IMR-90 (cell line): ENCODE measurements around the gene ACYP2. TPM values are rescaled to one million over a fixed set of nuclear protein-coding genes. Genes with fewer than 3 reads are reported as not detected.

Source experiments
- ATAC-seq: fragments of 200-7000 bp; cut with Tn5 transposase; 2 replicates; pipeline ENCODE4 v1.9.1; 2020; ENCODE audit warnings: low read depth, mild to moderate bottlenecking, moderate library complexity
- BruUV-seq: library from RNA; stranded (reverse); fragments of 400-500 nt; replicated peaks from 2 replicates; lab custom pipeline; 2021; lab: Mats Ljungman, UMichigan
- CTCF ChIA-PET: fragments of 300-600 bp; formaldehyde crosslinking; extraction: SDS; loops from one replicate; lab custom pipeline; 2021; ENCODE audit warnings: antibody characterized with exemption; lab: Yijun Ruan, JAX
- POLR2A ChIA-PET: fragments of 300-600 bp; sonication (Branson Sonifier 250); formaldehyde crosslinking; loops from one replicate; lab custom pipeline; 2022; ENCODE audit warnings: antibody characterized with exemption; ENCODE audit not compliant: unreplicated experiment; lab: Charles Lee
- DNase-seq: peaks from one replicate; pipeline ENCODE4 v3.0.0; 2013
- H2AFZ ChIP-seq: replicated peaks from 2 replicates; pipeline ENCODE3; 2013; ENCODE audit warnings: low read length, mild to moderate bottlenecking; ENCODE audit not compliant: poor library complexity
- H2AK5ac ChIP-seq: 2 replicates; pipeline ENCODE4 v1.6.1; 2013; ENCODE audit warnings: low read depth, low read length, inconsistent platforms
- H2AK9ac ChIP-seq: replicated peaks from 2 replicates; pipeline ENCODE3; 2013; ENCODE audit warnings: mild to moderate bottlenecking, low read depth, low read length, moderate library complexity; ENCODE audit not compliant: poor library complexity
- H2BK120ac ChIP-seq: 2 replicates; pipeline ENCODE4 v1.6.1; 2013; ENCODE audit warnings: low read depth, low read length, inconsistent platforms
- H2BK15ac ChIP-seq: 3 replicates; pipeline ENCODE4 v1.6.1; 2013; ENCODE audit warnings: low read depth, low read length, inconsistent platforms
- H2BK20ac ChIP-seq: 2 replicates; pipeline ENCODE4 v1.6.1; 2013; ENCODE audit warnings: low read depth, mild to moderate bottlenecking, inconsistent platforms, low read length, moderate library complexity
- H2BK5ac ChIP-seq: 2 replicates; pipeline ENCODE4 v1.6.1; 2013; ENCODE audit warnings: mild to moderate bottlenecking, low read depth, low read length, inconsistent platforms; ENCODE audit not compliant: poor library complexity, severe bottlenecking
- H3K14ac ChIP-seq: replicated peaks from 2 replicates; pipeline ENCODE4 v1.6.1; 2013; ENCODE audit warnings: low read depth, low read length, inconsistent platforms
- H3K18ac ChIP-seq: 2 replicates; pipeline ENCODE4 v1.6.1; 2013; ENCODE audit warnings: low read depth, low read length, control low read depth
- H3K23ac ChIP-seq: 2 replicates; pipeline ENCODE4 v1.6.1; 2013; ENCODE audit warnings: low read depth, low read length, inconsistent platforms
- H3K27ac ChIP-seq: 2 replicates; pipeline ENCODE4 v1.5.1; 2013; ENCODE audit warnings: mild to moderate bottlenecking, control low read depth, low read length; ENCODE audit not compliant: insufficient read depth
- H3K27me3 ChIP-seq: 2 replicates; pipeline ENCODE4 v1.6.1; 2013; ENCODE audit warnings: low read length; ENCODE audit not compliant: control insufficient read depth, insufficient read depth
- H3K36me3 ChIP-seq: 2 replicates; pipeline ENCODE4 v1.6.1; 2013; ENCODE audit warnings: low read length, mixed read lengths; ENCODE audit not compliant: control insufficient read depth, insufficient read depth
- H3K4ac ChIP-seq: 2 replicates; pipeline ENCODE4 v1.6.1; 2013; ENCODE audit warnings: low read depth, low read length, inconsistent platforms
- H3K4me1 ChIP-seq: 2 replicates; pipeline ENCODE4 v1.6.1; 2013; ENCODE audit warnings: low read length, mixed read lengths; ENCODE audit not compliant: control insufficient read depth, insufficient read depth
- H3K4me2 ChIP-seq: 2 replicates; pipeline ENCODE4 v1.6.1; 2013; ENCODE audit warnings: low read depth, mild to moderate bottlenecking, control low read depth, low read length, moderate library complexity
- H3K4me3 ChIP-seq: 2 replicates; pipeline ENCODE4 v1.5.1; 2013; ENCODE audit warnings: low read depth, mild to moderate bottlenecking, control low read depth, low read length, moderate library complexity; ENCODE audit not compliant: insufficient read depth
- H3K56ac ChIP-seq: 2 replicates; pipeline ENCODE4 v1.6.1; 2013; ENCODE audit warnings: low read length, inconsistent platforms; ENCODE audit not compliant: insufficient read depth; ENCODE audit errors: extremely low read depth
- H3K79me1 ChIP-seq, 2 experiments: 2 replicates each; pipeline ENCODE4 v1.6.1; 2013; ENCODE audit warnings: low read length in 2 of 2, inconsistent platforms in 1 of 2, low read depth in 1 of 2
- H3K9ac ChIP-seq: 2 replicates; pipeline ENCODE4 v1.6.1; 2013; ENCODE audit warnings: low read depth, low read length, control low read depth
- H3K9me1 ChIP-seq: 2 replicates; pipeline ENCODE4 v1.6.1; 2013; ENCODE audit warnings: low read length, inconsistent platforms; ENCODE audit not compliant: insufficient read depth
- H3K9me3 ChIP-seq: 2 replicates; pipeline ENCODE4 v1.6.1; 2013; ENCODE audit warnings: low read length; ENCODE audit not compliant: control insufficient read depth, insufficient read depth
- H4K20me1 ChIP-seq: 2 replicates; pipeline ENCODE4 v1.6.1; 2013; ENCODE audit warnings: low read length, inconsistent platforms; ENCODE audit not compliant: insufficient read depth
- H4K5ac ChIP-seq: 2 replicates; pipeline ENCODE4 v1.6.1; 2013; ENCODE audit warnings: mild to moderate bottlenecking, low read depth, low read length, control low read depth
- H4K8ac ChIP-seq, 2 experiments: 2 replicates each; pipeline ENCODE4 v1.6.1; 2013; ENCODE audit warnings: low read depth in 2 of 2, low read length in 2 of 2, control low read depth in 1 of 2, inconsistent platforms in 1 of 2
- H4K91ac ChIP-seq: 2 replicates; pipeline ENCODE4 v1.6.1; 2013; ENCODE audit warnings: low read depth, low read length, inconsistent platforms; ENCODE audit not compliant: insufficient read depth
- BHLHE40 ChIP-seq: fragments of 150-350 bp; IDR thresholded peaks from 2 replicates; pipeline ENCODE4 v1.6.1; 2016; ENCODE audit warnings: mild to moderate bottlenecking, low read depth, low read length
- CEBPB ChIP-seq: IDR thresholded peaks from 2 replicates; pipeline ENCODE4 v1.6.1; 2012; ENCODE audit warnings: low read depth, low read length, improper control_type of control experiment
- CHD1 ChIP-seq: IDR thresholded peaks from 2 replicates; pipeline ENCODE4 v1.6.1; 2012; ENCODE audit warnings: low read depth, low read length, improper control_type of control experiment
- ELK1 ChIP-seq: fragments of 150-350 bp; IDR thresholded peaks from 2 replicates; pipeline ENCODE4 v1.6.1; 2016; ENCODE audit warnings: low read depth, mild to moderate bottlenecking, low read length, moderate library complexity, borderline replicate concordance
- FOS ChIP-seq: fragments of 150-350 bp; IDR thresholded peaks from 2 replicates; pipeline ENCODE4 v1.6.1; 2016; ENCODE audit warnings: low read depth, low read length
- MAFK ChIP-seq: IDR thresholded peaks from 2 replicates; pipeline ENCODE4 v1.6.1; 2012; ENCODE audit warnings: low read depth, low read length, improper control_type of control experiment
- MAZ ChIP-seq: IDR thresholded peaks from 2 replicates; pipeline ENCODE4 v1.6.1; 2012; ENCODE audit warnings: low read depth, mild to moderate bottlenecking, low read length, improper control_type of control experiment, moderate library complexity, borderline replicate concordance
- MXI1 ChIP-seq: IDR thresholded peaks from 2 replicates; pipeline ENCODE4 v1.6.1; 2012; ENCODE audit warnings: low read depth, mild to moderate bottlenecking, low read length, moderate library complexity, borderline replicate concordance
- NFE2L2 ChIP-seq: fragments of 150-350 bp; IDR thresholded peaks from 2 replicates; pipeline ENCODE4 v1.6.1; 2016; ENCODE audit warnings: low read depth, mild to moderate bottlenecking, low read length
- POLR2A ChIP-seq: IDR thresholded peaks from 2 replicates; pipeline ENCODE4 v1.6.1; 2012; ENCODE audit warnings: mild to moderate bottlenecking, low read depth, low read length
- RAD21 ChIP-seq: IDR thresholded peaks from 2 replicates; pipeline ENCODE4 v1.6.1; 2012; ENCODE audit warnings: low read length, improper control_type of control experiment
- RCOR1 ChIP-seq: IDR thresholded peaks from 2 replicates; pipeline ENCODE4 v1.6.1; 2012; ENCODE audit warnings: mild to moderate bottlenecking, low read length, improper control_type of control experiment; ENCODE audit not compliant: insufficient replicate concordance
- RFX5 ChIP-seq: IDR thresholded peaks from 2 replicates; pipeline ENCODE4 v1.8.0; 2012; ENCODE audit warnings: low read depth, mild to moderate bottlenecking, low read length, moderate library complexity
- SMC3 ChIP-seq: fragments of 150-350 bp; IDR thresholded peaks from 2 replicates; pipeline ENCODE4 v1.6.1; 2016; ENCODE audit warnings: low read depth, mild to moderate bottlenecking, antibody characterized with exemption, low read length, moderate library complexity
- USF2 ChIP-seq: fragments of 150-350 bp; IDR thresholded peaks from 2 replicates; pipeline ENCODE4 v1.6.1; 2017; ENCODE audit warnings: mild to moderate bottlenecking, antibody characterized with exemption, low read length, low read depth
- WGBS, 2 experiments: methylation state at CpG; one replicate each; pipeline versions ENCODE4 v1.1.5 to v1.1.7; 2013; ENCODE audit warnings: missing lambda C conversion rate in 2 of 2; ENCODE audit not compliant: insufficient read length in 1 of 2; ENCODE audit errors: extremely low coverage in 2 of 2; 5-methylcytosine and 5-hydroxymethylcytosine counted together
- dilution Hi-C: fragments of 300-500 bp; cut with HindIII; formaldehyde crosslinking; loops from one replicate; pipeline ENCODE4 v1.14.3; 2018; ENCODE audit warnings: low sequenced_read_pairs; ENCODE audit not compliant: unreplicated experiment
- in situ Hi-C: fragments of 300-500 bp; cut with MboI; formaldehyde crosslinking; loops from 3 replicates; pipeline ENCODE4 v1.14.3; 2019; ENCODE audit warnings: low sequenced_read_pairs, inconsistent platforms, mixed read lengths
- intact Hi-C: fragments of 100-400 bp; cut with micrococcal nuclease; formaldehyde crosslinking; loops from 2 replicates; pipeline ENCODE4 v1.10.0; 2022
- polyA plus RNA-seq, 3 experiments: library from polyadenylated mRNA; depleted of rRNA; stranded (reverse); fragments of >200 nt; gene quantifications; 2 replicates each; pipeline ENCODE4 v1.2.3, GENCODE V29; 2012; ENCODE audit warnings: low replicate concordance in 1 of 3
- total RNA-seq: library from RNA; depleted of rRNA; stranded (reverse); fragments of >200 nt; gene quantifications from 2 replicates; pipeline ENCODE4 v1.2.3, GENCODE V29; 2012

ACYP2 gene
- total and polyA plus RNA-seq, 2 of the 4 experiments (the other 2 are of a cell fraction) = 3.9 to 7.4 TPM

GRCh38 chr2:54259413-54260240 is 144.2 kb downstream of the ACYP2 start:
- H3K9me3 ChIP-seq = no peaks in the 10 kb centered on the region
- ATAC-seq (no peak), DNase-seq (peak; percentile 22)
- H3K9ac ChIP-seq = no peak overlapping the region
- 83% methylated on average over 5 of the region's 6 CpGs; no CpG with 5 or more reads in 1 of the 2 experiments for WGBS, 2 experiments
- intact Hi-C loops (no loop called here), in situ Hi-C loops (no loop called here), dilution Hi-C loops (no loop called here)
- H3K79me1 ChIP-seq = no peaks in the 10 kb centered on the region
- H4K8ac ChIP-seq = no peak overlapping the region
- H3K27ac ChIP-seq = no peak overlapping the region
- no peaks in the 10 kb centered on the region for H3K36me3 ChIP-seq
- peak overlapping the region; percentile 20; the same call in 1 of the 2 replicates for H3K23ac ChIP-seq
- no peak overlapping the region for H4K91ac ChIP-seq
- no peak overlapping the region for H3K4ac ChIP-seq
- H4K5ac ChIP-seq = no peak overlapping the region
- H2AK5ac ChIP-seq = peak overlapping the region; percentile 27; the same call in 1 of the 2 replicates
- H2BK120ac ChIP-seq = no peak overlapping the region
- H3K9me1 ChIP-seq = peaks cover 3% of the 10 kb centered on the region; the same call in 1 of the 2 replicates
- no peak overlapping the region for H2BK20ac ChIP-seq
- BruUV-seq = no TSS peak
- no peak overlapping the region for H2AFZ ChIP-seq
- H2AK9ac ChIP-seq = no peak overlapping the region
- H3K27me3 ChIP-seq = no peaks in the 10 kb centered on the region
- no peaks in the 10 kb centered on the region for H3K4me1 ChIP-seq
- no peak overlapping the region for H3K56ac ChIP-seq
- POLR2A ChIA-PET = no interaction called here
- CTCF ChIA-PET = interaction anchor here (0.6 kb wide), 1 partner anchor 615 kb away, joined by 3 read pairs; no protein-coding TSS in a partner anchor
- H3K4me2 ChIP-seq = no peak overlapping the region
- no peak overlapping the region for H3K4me3 ChIP-seq
- no peak overlapping the region for H3K18ac ChIP-seq
- H4K20me1 ChIP-seq = no peaks in the 10 kb centered on the region
- H2BK15ac ChIP-seq = no peak overlapping the region
- H3K14ac ChIP-seq = no peak overlapping the region
- no peak overlapping the region for H2BK5ac ChIP-seq
- TF ChIP-seq MAZ (no peak), FOS (no peak), CEBPB (no peak), ELK1 (no peak), RFX5 (no peak), MXI1 (no peak), NFE2L2 (no peak), CHD1 (no peak), MAFK (no peak), POLR2A (no peak), BHLHE40 (no peak), USF2 (no peak), RAD21 (no peak), SMC3 (no peak), RCOR1 (no peak)
